Esophagus squamous epithelium (tissue), 4 donors: ENCODE data around the gene GLDN.

Source experiments
- CTCF ChIP-seq, 6 experiments: fragments of 450-650 bp in 4 of 6; fragments of 200-600 bp in 2 of 6; sonication (generic) in 2 of 6; IDR thresholded peaks; one replicate each; pipeline ENCODE4 v1.5.1; 2016 to 2019; ENCODE audit warnings: antibody characterized with exemption in 6 of 6, mild to moderate bottlenecking in 4 of 6, moderate library complexity in 4 of 6
- POLR2A ChIP-seq, 4 donors: fragments of 450-650 bp; IDR thresholded peaks; one replicate each; pipeline ENCODE4 v1.6.1; 2017; ENCODE audit warnings: antibody characterized with exemption in 4 of 4, mild to moderate bottlenecking in 4 of 4, moderate library complexity in 3 of 4

- TF ChIP-seq CTCF (IDR thresholded peaks at IDR 0.05): no peak
- no peak for TF ChIP-seq POLR2A (IDR thresholded peaks at IDR 0.05)
Measured at GRCh38 chr15:51312166-51313073, 29.0 kb upstream of the GLDN start.
